Muscle of back (tissue), 11 donors: Measurements from ENCODE around the gene EPHA8. TPM values are rescaled to one million over a fixed set of nuclear protein-coding genes. Genes with fewer than 3 reads are reported as not detected.

Source experiments
- DNase-seq, 3 donors: peaks; one replicate each; pipeline versions ENCODE4 v3.0.0 to v3.0.0-alpha.2; 2013
- polyA plus RNA-seq, 10 donors: library from polyadenylated mRNA; unstranded; fragments of 120-200 nt; gene quantifications; one replicate each; pipeline ENCODE4 v1.2.1, GENCODE V29; 2013; ENCODE audit not compliant: insufficient read length in 10 of 10

Gene EPHA8
- polyA plus RNA-seq, 10 donors: 0.04 to 0.08 (median 0.08) TPM; not detected in 7

- DNase-seq: no peak
Measured at GRCh38 chr1:22592051-22592450, 28.8 kb downstream of the EPHA8 start.

GRCh38 chr1:22592919-22593790 is 29.9 kb downstream of the EPHA8 start:
- DNase-seq: no peak

GRCh38 chr1:22594396-22594795 is 31.1 kb downstream of the EPHA8 start:
- DNase-seq: no peak

GRCh38 chr1:22595108-22595507 is 31.8 kb downstream of the EPHA8 start:
- no peak for DNase-seq

GRCh38 chr1:22597301-22597965 is 34.1 kb downstream of the EPHA8 start:
- DNase-seq: no peak

GRCh38 chr1:22597996-22598395 is 34.7 kb downstream of the EPHA8 start:
- DNase-seq: no peak

- no peak for DNase-seq
Measured at GRCh38 chr1:22598736-22599135, 35.4 kb downstream of the EPHA8 start.

GRCh38 chr1:22600071-22600816 is 37.0 kb downstream of the EPHA8 start:
- no peak for DNase-seq

- DNase-seq: no peak
Measured at GRCh38 chr1:22600817-22601605, 37.7 kb downstream of the EPHA8 start.

- no peak for DNase-seq
Measured at GRCh38 chr1:22601610-22602009, 38.3 kb downstream of the EPHA8 start.

- DNase-seq: no peak
Measured at GRCh38 chr1:22602060-22602740, 38.9 kb downstream of the EPHA8 start.

- DNase-seq: no peak
Measured at GRCh38 chr1:22606161-22606560, 42.9 kb downstream of the EPHA8 start.

GRCh38 chr1:22607154-22607553 is 43.9 kb downstream of the EPHA8 start:
- DNase-seq: peak in 2 of 3 donors; percentile 5 to 20

- no peak for DNase-seq
Measured at GRCh38 chr1:22608361-22608760, 45.1 kb downstream of the EPHA8 start.

- no peak for DNase-seq
Measured at GRCh38 chr1:22609291-22609690, 46.0 kb downstream of the EPHA8 start.

GRCh38 chr1:22611530-22611947 is 48.2 kb downstream of the EPHA8 start:
- DNase-seq: peak; percentile 46 to 82 (median 75)

- DNase-seq: no peak
Measured at GRCh38 chr1:22612671-22613571, 49.6 kb downstream of the EPHA8 start.

- DNase-seq: no peak
Measured at GRCh38 chr1:22613572-22613918, 50.3 kb downstream of the EPHA8 start.

GRCh38 chr1:22613951-22614350 is 50.7 kb downstream of the EPHA8 start:
- DNase-seq: no peak

- no peak for DNase-seq
Measured at GRCh38 chr1:22615886-22616285, 52.6 kb downstream of the EPHA8 start.
